SJCRH30 (cell line): ENCODE data around the gene HSD17B14. TPM values are rescaled to one million over a fixed set of nuclear protein-coding genes. Genes with fewer than 3 reads are reported as not detected.

Source experiments
- DNase-seq, 2 experiments: peaks; one replicate each; pipeline ENCODE4 v3.0.0-alpha.2; 2015 to 2020
- H3K27ac ChIP-seq: fragments of 250-450 bp; sonication (Bioruptor Pico); 2 replicates; pipeline ENCODE4 v1.5.1; 2020; ENCODE audit warnings: mild to moderate bottlenecking, moderate library complexity
- H3K27me3 ChIP-seq: fragments of 250-450 bp; sonication (Bioruptor Pico); 2 replicates; pipeline ENCODE4 v1.5.1; 2020; ENCODE audit warnings: mild to moderate bottlenecking, moderate library complexity
- H3K36me3 ChIP-seq: fragments of 250-450 bp; sonication (Bioruptor Pico); 2 replicates; pipeline ENCODE4 v1.5.1; 2020; ENCODE audit warnings: mild to moderate bottlenecking, moderate library complexity
- H3K4me1 ChIP-seq: fragments of 250-450 bp; sonication (Bioruptor Pico); 2 replicates; pipeline ENCODE4 v1.5.1; 2020; ENCODE audit warnings: mild to moderate bottlenecking, moderate library complexity
- H3K4me3 ChIP-seq: fragments of 250-450 bp; sonication (Bioruptor Pico); 2 replicates; pipeline ENCODE4 v1.5.1; 2020; ENCODE audit warnings: mild to moderate bottlenecking, moderate library complexity
- H3K9me3 ChIP-seq: fragments of 250-450 bp; sonication (Bioruptor Pico); replicated peaks from 2 replicates; pipeline ENCODE4 v1.5.1; 2020; ENCODE audit warnings: mild to moderate bottlenecking, moderate library complexity
- total RNA-seq: library from RNA; depleted of rRNA; stranded (reverse); fragments of >200 nt; shearing (Covaris generic); gene quantifications from 2 replicates; pipeline ENCODE4 v1.2.3, GENCODE V29; 2014

HSD17B14 gene
- total RNA-seq, 1 experiment from 2014 or later: not detected

- Histone ChIP-seq H3K9me3 (no peaks in the 10 kb centered on the region), H3K27me3 (no peaks in the 10 kb centered on the region), H3K36me3 (no peaks in the 10 kb centered on the region), H3K27ac (no peak overlapping the region), H3K4me1 (no peaks in the 10 kb centered on the region), H3K4me3 (no peak overlapping the region)
- no peak for DNase-seq
Measured at GRCh38 chr19:48821633-48822032, 14.7 kb downstream of the HSD17B14 start.

DNA sequence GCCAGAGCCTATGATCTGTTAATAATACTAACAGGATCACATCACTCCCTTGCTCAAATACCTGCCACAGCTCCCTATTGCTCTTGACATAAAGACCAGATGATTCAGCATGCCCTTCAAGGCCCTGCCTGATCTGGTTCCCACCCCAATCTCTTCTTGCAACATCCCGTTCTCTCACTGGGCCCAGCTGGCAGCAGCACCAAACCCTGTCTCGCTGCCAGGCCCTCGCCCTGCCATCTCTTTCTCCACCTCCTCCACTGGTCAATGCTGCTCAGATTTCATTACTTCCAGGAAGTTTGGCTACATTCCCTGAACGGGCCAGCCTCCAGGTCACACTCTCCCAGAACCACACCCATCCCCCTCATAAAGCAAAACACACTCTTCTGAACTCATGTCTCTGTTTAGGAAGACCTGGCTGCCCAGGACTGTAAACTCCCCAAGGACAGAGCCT is 16.9 kb downstream of the HSD17B14 start:
- Histone ChIP-seq H3K4me3 (no peak overlapping the region), H3K4me1 (peaks cover 6% of the 10 kb centered on the region; the same call in 1 of the 2 replicates), H3K27ac (no peak overlapping the region), H3K36me3 (no peaks in the 10 kb centered on the region), H3K9me3 (no peaks in the 10 kb centered on the region), H3K27me3 (no peaks in the 10 kb centered on the region)
- no peak for DNase-seq

DNA sequence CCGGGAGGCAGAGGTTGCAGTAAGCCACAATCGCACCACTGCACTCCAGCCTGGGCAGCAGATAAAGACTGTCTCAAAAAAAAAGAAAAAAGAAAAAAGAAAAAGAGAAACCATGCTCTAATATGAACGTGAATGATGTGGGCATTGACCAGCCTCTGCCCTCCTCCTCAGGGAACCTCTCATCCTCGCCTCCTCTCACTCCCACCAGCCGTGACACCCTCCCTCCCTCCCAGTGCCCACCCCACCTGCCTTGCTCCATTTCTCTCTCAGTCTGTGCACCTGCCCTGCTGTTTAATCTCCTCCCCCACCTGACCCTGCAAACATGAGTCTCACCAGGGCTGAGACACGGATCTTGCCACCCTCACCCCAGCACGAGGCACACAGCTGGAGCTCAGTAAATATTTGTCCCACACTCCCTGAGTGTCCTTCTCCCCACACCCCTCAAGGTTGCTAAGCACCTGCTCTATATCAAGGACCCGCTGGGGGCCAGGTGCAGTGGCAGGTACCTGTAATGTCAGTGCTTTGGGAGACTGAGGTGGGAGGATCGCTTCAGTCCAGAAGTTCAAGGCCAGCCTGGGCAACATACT is 18.0 kb downstream of the HSD17B14 start:
- H3K36me3 ChIP-seq: no peaks in the 10 kb centered on the region
- peaks cover 6% of the 10 kb centered on the region; the same call in 1 of the 2 replicates for H3K4me1 ChIP-seq
- no peak overlapping the region for H3K4me3 ChIP-seq
- no peaks in the 10 kb centered on the region for H3K9me3 ChIP-seq
- no peak overlapping the region for H3K27ac ChIP-seq
- H3K27me3 ChIP-seq: no peaks in the 10 kb centered on the region
- DNase-seq: no peak

DNA sequence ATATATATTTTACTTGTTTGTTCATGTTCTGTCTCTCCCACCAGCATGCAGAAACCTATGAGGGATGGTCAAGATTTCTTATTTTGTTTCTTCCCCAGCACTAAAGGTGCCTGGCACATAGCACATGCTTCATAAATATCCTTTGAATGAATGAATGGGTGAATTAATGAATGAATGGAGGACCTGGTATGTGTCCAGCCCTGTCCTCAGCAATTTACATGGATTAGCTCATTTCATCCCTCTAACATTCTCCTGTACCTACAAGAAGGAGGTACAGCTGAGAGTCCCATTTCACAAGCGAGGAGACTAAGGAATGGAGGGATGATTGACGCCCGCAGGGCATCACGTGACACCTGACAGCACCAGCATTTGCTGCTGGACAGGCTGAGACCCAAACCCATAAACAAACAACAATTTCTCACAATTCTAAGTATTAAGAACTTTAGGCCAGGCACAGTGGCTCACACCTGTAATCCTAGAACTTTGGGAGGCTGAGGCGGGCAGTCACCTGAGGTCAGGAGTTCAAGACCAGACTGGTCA is 18.6 kb downstream of the HSD17B14 start:
- Histone ChIP-seq H3K27me3 (no peaks in the 10 kb centered on the region), H3K4me3 (no peak overlapping the region), H3K36me3 (no peaks in the 10 kb centered on the region), H3K4me1 (peaks cover 6% of the 10 kb centered on the region; the same call in 1 of the 2 replicates), H3K27ac (no peak overlapping the region), H3K9me3 (no peaks in the 10 kb centered on the region)
- no peak for DNase-seq

- peak; percentile 47 to 65 for DNase-seq
- Histone ChIP-seq H3K36me3 (no peaks in the 10 kb centered on the region), H3K4me1 (peaks cover 6% of the 10 kb centered on the region; the same call in 1 of the 2 replicates), H3K9me3 (no peaks in the 10 kb centered on the region), H3K27ac (no peak overlapping the region), H3K4me3 (no peak overlapping the region), H3K27me3 (no peaks in the 10 kb centered on the region)
Measured at GRCh38 chr19:48815870-48816501, 20.3 kb downstream of the HSD17B14 start.

DNA sequence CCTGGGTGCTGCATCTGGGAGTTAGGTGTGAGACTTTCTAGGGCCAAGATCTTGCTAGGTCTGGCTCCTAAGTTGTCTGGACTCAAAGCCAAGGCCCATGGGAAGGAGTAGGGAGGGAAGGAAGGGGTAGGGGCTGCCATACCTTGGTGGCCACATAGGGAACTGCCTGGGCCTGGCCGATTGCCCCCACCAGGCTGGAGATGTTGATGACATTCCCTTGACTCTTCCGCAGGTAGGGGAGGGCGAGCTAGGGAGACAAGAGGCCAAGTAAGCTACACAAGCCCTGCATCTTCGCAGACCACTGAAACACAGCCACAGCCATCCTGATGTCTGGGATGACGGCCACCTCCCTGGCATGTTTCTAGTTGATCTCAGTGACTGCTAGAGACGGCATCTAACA is 21.4 kb downstream of the HSD17B14 start:
- Histone ChIP-seq H3K27me3 (no peaks in the 10 kb centered on the region), H3K27ac (no peak overlapping the region), H3K4me1 (peaks cover 10% of the 10 kb centered on the region; the same call in 1 of the 2 replicates), H3K4me3 (no peak overlapping the region), H3K9me3 (no peaks in the 10 kb centered on the region), H3K36me3 (no peaks in the 10 kb centered on the region)
- DNase-seq: no peak

GRCh38 chr19:48813123-48813913 is 23.0 kb downstream of the HSD17B14 start:
- Histone ChIP-seq H3K4me3 (no peak overlapping the region), H3K27ac (no peak overlapping the region), H3K36me3 (no peaks in the 10 kb centered on the region), H3K27me3 (no peaks in the 10 kb centered on the region), H3K4me1 (peaks cover 11% of the 10 kb centered on the region; the same call in 1 of the 2 replicates), H3K9me3 (no peaks in the 10 kb centered on the region)
- no peak for DNase-seq

GRCh38 chr19:48812094-48812929 is 24.0 kb downstream of the HSD17B14 start:
- H3K9me3 ChIP-seq: no peaks in the 10 kb centered on the region
- no peaks in the 10 kb centered on the region for H3K27me3 ChIP-seq
- H3K4me3 ChIP-seq: peak overlapping the region; percentile 59
- H3K4me1 ChIP-seq: peaks cover 11% of the 10 kb centered on the region; the same call in 1 of the 2 replicates
- H3K36me3 ChIP-seq: no peaks in the 10 kb centered on the region
- no peak overlapping the region for H3K27ac ChIP-seq
- DNase-seq: peak; percentile 86 to 90

DNA sequence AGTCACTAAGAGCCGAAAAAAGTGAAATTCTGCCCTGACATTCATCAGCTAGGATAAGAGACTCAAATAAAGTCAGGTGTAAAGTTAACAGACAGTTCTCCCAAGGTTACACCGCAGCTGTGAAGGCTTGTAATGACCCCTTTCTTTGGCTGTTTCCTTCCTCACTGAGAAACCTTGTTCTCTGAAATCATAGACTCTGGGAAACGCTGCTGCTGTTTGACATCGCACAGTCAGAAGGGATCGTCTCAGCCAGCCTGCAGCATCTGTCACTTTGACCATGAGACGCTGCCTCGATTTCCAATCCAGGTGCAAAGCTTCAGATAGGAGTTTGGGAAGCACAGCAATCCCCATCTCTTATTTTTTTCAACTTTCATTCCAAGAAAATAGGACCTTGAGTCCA is 26.1 kb downstream of the HSD17B14 start:
- no peak for DNase-seq
- Histone ChIP-seq H3K4me1 (peaks cover 6% of the 10 kb centered on the region; the same call in 1 of the 2 replicates), H3K4me3 (peak overlapping the region; percentile 59), H3K9me3 (no peaks in the 10 kb centered on the region), H3K27ac (no peak overlapping the region), H3K27me3 (no peaks in the 10 kb centered on the region), H3K36me3 (no peaks in the 10 kb centered on the region)

DNA sequence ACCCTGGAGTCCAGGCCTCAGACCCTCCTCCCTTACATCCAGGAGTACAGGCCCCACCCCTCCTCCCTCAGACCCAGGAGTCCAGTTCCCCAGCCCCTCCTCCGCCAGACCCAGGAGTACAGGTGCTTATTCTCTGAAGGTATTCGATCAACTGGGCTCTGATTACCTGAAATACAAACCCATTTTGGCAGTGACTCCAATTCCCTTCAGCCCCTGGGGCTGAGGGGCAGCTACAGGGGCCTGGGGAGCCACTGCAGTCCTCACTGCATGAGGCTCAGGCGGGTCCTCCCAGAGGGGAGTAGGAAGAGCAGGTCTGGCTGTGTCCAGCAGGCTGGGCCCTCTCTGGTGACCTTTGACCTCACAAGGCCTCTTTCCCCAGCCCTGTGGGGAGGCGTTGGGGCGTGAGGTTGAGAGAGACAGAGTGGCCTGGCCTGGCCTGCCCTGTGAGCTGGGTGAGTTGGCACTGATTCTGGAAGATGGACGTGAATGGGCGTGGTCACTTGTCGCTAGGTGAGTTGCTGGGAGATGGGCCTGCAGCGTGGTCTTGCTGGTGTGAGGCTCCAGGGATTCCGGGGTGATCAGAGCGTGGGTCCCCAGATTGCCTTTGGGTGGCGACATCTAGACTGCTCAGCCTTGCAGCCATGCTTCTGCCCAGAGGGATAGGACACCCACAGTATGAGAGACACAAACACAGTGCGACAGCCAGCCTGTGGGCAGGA is 28.5 kb downstream of the HSD17B14 start:
- no peak for DNase-seq
- no peaks in the 10 kb centered on the region for H3K9me3 ChIP-seq
- H3K27me3 ChIP-seq: no peaks in the 10 kb centered on the region
- H3K36me3 ChIP-seq: no peaks in the 10 kb centered on the region
- peaks cover 6% of the 10 kb centered on the region; the same call in 1 of the 2 replicates for H3K4me1 ChIP-seq
- H3K4me3 ChIP-seq: no peak overlapping the region
- no peak overlapping the region for H3K27ac ChIP-seq

DNA sequence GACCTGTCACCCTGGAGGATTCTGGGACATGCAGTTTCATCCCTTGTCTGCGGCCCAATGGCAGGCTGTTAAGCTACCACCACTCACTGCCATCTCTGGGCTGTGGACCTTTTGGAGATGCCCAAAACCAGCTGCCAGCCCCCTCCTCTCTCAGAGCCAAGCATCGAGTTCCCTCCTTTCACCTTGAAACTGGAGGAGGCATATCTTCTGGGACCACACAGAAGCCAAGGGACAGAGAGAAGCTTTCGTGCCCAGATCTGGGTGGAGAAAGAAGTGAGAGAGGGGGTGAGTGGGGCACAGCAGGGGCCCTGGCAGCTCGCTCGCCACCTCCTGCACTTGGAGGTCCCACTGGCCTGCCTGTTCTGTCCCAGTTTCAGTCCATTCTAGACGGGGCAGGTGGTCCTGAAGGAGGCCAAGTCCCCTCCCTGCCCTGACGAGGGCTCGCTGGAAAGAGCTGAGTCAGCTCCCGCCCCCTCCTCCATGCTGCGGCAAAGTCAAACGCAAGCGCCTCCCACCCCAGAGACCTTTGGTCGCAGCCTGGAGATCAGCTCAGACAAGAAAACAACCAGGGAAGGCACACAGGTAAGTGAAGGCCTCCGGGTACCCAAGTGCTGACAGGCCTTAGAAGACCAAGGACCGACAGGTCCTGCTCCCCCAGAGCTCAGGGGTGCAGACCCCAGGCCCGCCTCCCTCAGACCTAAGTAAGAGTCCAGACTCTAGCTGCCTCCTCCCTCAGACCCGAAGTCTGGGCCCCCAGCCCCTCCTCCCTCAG is 29.3 kb downstream of the HSD17B14 start:
- Histone ChIP-seq H3K4me1 (peaks cover 6% of the 10 kb centered on the region; the same call in 1 of the 2 replicates), H3K4me3 (no peak overlapping the region), H3K27ac (no peak overlapping the region), H3K27me3 (no peaks in the 10 kb centered on the region), H3K9me3 (no peaks in the 10 kb centered on the region), H3K36me3 (no peaks in the 10 kb centered on the region)
- peak in 1 of 2 experiments; percentile 52 for DNase-seq

DNA sequence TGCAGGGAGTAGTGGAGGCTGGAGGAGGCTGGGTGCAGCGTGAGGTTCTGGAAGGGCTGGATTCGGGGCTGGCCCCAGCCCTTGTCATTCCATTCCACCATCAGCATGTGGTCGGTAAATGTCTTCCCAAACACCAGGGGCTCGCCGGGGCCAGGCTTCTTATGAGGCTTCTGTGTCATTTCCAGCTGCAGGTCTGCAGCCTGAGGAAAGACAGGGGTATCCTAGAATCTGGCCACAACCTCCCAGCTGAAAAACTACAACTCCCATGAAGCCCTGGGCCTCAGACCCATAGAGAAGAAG is 29.8 kb downstream of the HSD17B14 start:
- DNase-seq: peak in 1 of 2 experiments; percentile 75
- H3K9me3 ChIP-seq: no peaks in the 10 kb centered on the region
- no peaks in the 10 kb centered on the region for H3K27me3 ChIP-seq
- peaks cover 6% of the 10 kb centered on the region; the same call in 1 of the 2 replicates for H3K4me1 ChIP-seq
- H3K27ac ChIP-seq: no peak overlapping the region
- H3K4me3 ChIP-seq: no peak overlapping the region
- no peaks in the 10 kb centered on the region for H3K36me3 ChIP-seq

- H3K36me3 ChIP-seq: no peaks in the 10 kb centered on the region
- no peak overlapping the region for H3K27ac ChIP-seq
- DNase-seq: no peak
- H3K27me3 ChIP-seq: no peaks in the 10 kb centered on the region
- H3K4me1 ChIP-seq: peaks cover 6% of the 10 kb centered on the region; the same call in 1 of the 2 replicates
- H3K9me3 ChIP-seq: no peaks in the 10 kb centered on the region
- no peak overlapping the region for H3K4me3 ChIP-seq
Measured at GRCh38 chr19:48805452-48805851, 30.8 kb downstream of the HSD17B14 start.
